8988T (cell line): Measurements from ENCODE around the gene CAMK2N1.
A peak's percentile ranks its signal among the peaks of the same experiment; 100 is the strongest.
"Not testable (repeated sequence)": the region's sequence is repeated elsewhere in the genome, so short reads cannot be mapped to it uniquely, and the experiment has no call there.

ENCODE experiments used
- DNase-seq: peaks from one replicate; pipeline ENCODE4 v3.0.0; 2011

The CAMK2N1 gene

GRCh38 chr1:20485527-20486456, at the start of gene CAMK2N1:
CAMK2N1 (minus strand) TSS chr1:20486210; CDS start chr1:20485379, 831 bp downstream.
- DNase-seq = peak; percentile 60

GRCh38 chr1:20534659-20535417, 48.8 kb upstream of the CAMK2N1 start:
- no peak for DNase-seq

- DNase-seq = no peak
These were observed 47.6 kb upstream of the CAMK2N1 start for GRCh38 chr1:20533635-20534034.

- no peak for DNase-seq
These were observed 44.9 kb upstream of the CAMK2N1 start for GRCh38 chr1:20530901-20531300.

- no peak for DNase-seq
These were observed 44.3 kb upstream of the CAMK2N1 start for GRCh38 chr1:20530306-20530705.

GRCh38 chr1:20528221-20528620, 42.2 kb upstream of the CAMK2N1 start:
- no peak for DNase-seq

GRCh38 chr1:20526267-20526666, 40.3 kb upstream of the CAMK2N1 start:
- DNase-seq = no peak

- no peak for DNase-seq
These were observed 36.2 kb upstream of the CAMK2N1 start for GRCh38 chr1:20521960-20522861.

- not testable (repeated sequence) for DNase-seq
These were observed 33.7 kb upstream of the CAMK2N1 start for GRCh38 chr1:20519609-20520262.

- DNase-seq = no peak
These were observed 25.8 kb upstream of the CAMK2N1 start for GRCh38 chr1:20511518-20512428.

GRCh38 chr1:20508411-20508771, 22.4 kb upstream of the CAMK2N1 start:
- no peak for DNase-seq

GRCh38 chr1:20507564-20508410, 21.8 kb upstream of the CAMK2N1 start, which contains the start of gene MUL1:
MUL1 (minus strand) TSS chr1:20508151; CDS start chr1:20508024, 127 bp downstream.
- peak; percentile 73 for DNase-seq

GRCh38 chr1:20507248-20507563, 21.2 kb upstream of the CAMK2N1 start:
- no peak for DNase-seq

GRCh38 chr1:20505488-20505887, 19.5 kb upstream of the CAMK2N1 start:
- no peak for DNase-seq

- no peak for DNase-seq
These were observed 14.7 kb upstream of the CAMK2N1 start for GRCh38 chr1:20500716-20501115.

GRCh38 chr1:20499718-20500117, 13.7 kb upstream of the CAMK2N1 start:
- DNase-seq = no peak

GRCh38 chr1:20499105-20499504, 13.1 kb upstream of the CAMK2N1 start:
- no peak for DNase-seq

- no peak for DNase-seq
These were observed 12.1 kb upstream of the CAMK2N1 start for GRCh38 chr1:20498116-20498515.

GRCh38 chr1:20497506-20497905, 11.5 kb upstream of the CAMK2N1 start:
- no peak for DNase-seq

GRCh38 chr1:20496725-20497383, 10.8 kb upstream of the CAMK2N1 start:
- DNase-seq = not testable (repeated sequence)
